Tibial artery (tissue), 4 donors: Measurements from ENCODE around the gene PKP4.

Experiments
- DNase-seq, 2 donors: peaks; one replicate each; pipeline ENCODE4 v3.0.0-alpha.2; 2019
- H3K27ac ChIP-seq, 2 donors: fragments of 200-600 bp; sonication (generic) in 1 of 2; 1 replicate in 1 of 2; 2 replicates in 1 of 2; pipeline ENCODE4 v1.5.1; 2018 to 2019; ENCODE audit warnings: mild to moderate bottlenecking in 1 of 2
- H3K27me3 ChIP-seq, 2 donors: fragments of 200-600 bp; sonication (generic) in 1 of 2; one replicate each; pipeline versions ENCODE4 v1.5.1 to v1.6.0; 2016 to 2019
- H3K36me3 ChIP-seq, 3 donors: fragments of 200-600 bp; sonication (generic) in 2 of 3; one replicate each; pipeline ENCODE4 v1.5.1; 2016 to 2019; ENCODE audit warnings: mild to moderate bottlenecking in 2 of 3
- H3K4me1 ChIP-seq, 4 donors: fragments of 200-600 bp; sonication (generic) in 2 of 4; 1 replicate in 3 of 4; 2 replicates in 1 of 4; pipeline ENCODE4 v1.5.1; 2016 to 2019
- H3K4me3 ChIP-seq, 2 donors: fragments of 200-600 bp; sonication (generic) in 1 of 2; 1 replicate in 1 of 2; 2 replicates in 1 of 2; pipeline ENCODE4 v1.5.1; 2018 to 2019; ENCODE audit warnings: mild to moderate bottlenecking in 2 of 2
- H3K9me3 ChIP-seq, 3 donors: fragments of 200-600 bp; sonication (generic) in 1 of 3; one replicate each; pipeline ENCODE4 v1.5.1; 2016 to 2019
- intact Hi-C: fragments of 100-400 bp; cut with DNase I; formaldehyde crosslinking; loops from one replicate; pipeline ENCODE4 v1.15.0; 2023; ENCODE audit warnings: low total_unique reads
- TF ChIP-seq, protein P1 (sequence below), 2 experiments: fragments of 200-600 bp in 1 of 2; fragments of 450-650 bp in 1 of 2; IDR thresholded peaks; one replicate each; pipeline ENCODE4 v1.5.1; 2017 to 2019; ENCODE audit warnings: antibody characterized with exemption in 2 of 2, mild to moderate bottlenecking in 1 of 2, moderate library complexity in 1 of 2

Gene PKP4

DNA sequence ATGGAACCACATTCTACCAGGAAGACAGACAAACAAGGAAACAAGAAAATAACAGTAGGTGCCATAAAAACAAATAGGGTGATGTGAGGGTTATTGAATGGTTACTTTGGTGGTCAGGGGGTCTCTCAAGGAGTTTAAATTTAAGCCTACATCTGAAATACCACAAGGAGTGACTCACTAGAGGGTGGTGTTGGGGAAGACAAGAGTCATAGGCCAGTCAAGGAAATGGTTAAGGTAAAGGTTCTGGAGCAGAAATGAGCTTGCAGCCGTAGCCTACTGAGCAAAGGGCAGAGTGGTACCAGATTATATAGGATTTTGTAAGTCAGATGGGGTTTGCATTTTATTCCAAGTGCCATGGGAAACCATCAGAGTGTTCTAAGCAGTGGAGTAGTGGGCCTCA, 202.7 kb downstream of the PKP4 start:
- H3K36me3 ChIP-seq = peaks cover 3 to 42% (median 32%) of the 10 kb centered on the region in 3 donors
- TF ChIP-seq, protein P1, sequence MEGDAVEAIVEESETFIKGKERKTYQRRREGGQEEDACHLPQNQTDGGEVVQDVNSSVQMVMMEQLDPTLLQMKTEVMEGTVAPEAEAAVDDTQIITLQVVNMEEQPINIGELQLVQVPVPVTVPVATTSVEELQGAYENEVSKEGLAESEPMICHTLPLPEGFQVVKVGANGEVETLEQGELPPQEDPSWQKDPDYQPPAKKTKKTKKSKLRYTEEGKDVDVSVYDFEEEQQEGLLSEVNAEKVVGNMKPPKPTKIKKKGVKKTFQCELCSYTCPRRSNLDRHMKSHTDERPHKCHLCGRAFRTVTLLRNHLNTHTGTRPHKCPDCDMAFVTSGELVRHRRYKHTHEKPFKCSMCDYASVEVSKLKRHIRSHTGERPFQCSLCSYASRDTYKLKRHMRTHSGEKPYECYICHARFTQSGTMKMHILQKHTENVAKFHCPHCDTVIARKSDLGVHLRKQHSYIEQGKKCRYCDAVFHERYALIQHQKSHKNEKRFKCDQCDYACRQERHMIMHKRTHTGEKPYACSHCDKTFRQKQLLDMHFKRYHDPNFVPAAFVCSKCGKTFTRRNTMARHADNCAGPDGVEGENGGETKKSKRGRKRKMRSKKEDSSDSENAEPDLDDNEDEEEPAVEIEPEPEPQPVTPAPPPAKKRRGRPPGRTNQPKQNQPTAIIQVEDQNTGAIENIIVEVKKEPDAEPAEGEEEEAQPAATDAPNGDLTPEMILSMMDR (IDR thresholded peaks at IDR 0.05) = no peak
- no peaks in the 10 kb centered on the region for H3K27me3 ChIP-seq
- H3K4me1 ChIP-seq = no peaks in the 10 kb centered on the region
- H3K27ac ChIP-seq = no peak overlapping the region
- intact Hi-C loops = no loop called here
- no peak for DNase-seq
- H3K9me3 ChIP-seq = no peaks in the 10 kb centered on the region
- H3K4me3 ChIP-seq = no peak overlapping the region

DNA sequence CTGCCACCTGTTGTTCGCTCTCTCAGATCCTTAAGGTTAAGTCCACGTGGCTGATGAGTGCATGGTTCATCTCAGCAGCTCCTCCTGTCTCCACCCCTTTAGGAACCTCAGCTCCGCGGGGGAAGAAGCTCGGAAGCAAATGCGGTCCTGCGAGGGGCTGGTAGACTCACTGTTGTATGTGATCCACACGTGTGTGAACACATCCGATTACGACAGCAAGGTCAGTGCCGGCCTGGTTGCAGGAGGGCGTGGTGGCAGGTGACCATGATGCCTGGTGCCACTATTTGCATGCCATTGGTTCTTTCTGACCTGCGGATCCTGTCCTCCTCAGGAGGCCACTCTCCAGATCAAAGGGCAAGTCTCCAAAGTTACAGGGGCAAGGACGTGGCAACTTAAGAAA, 204.5 kb downstream of the PKP4 start:
- DNase-seq = no peak
- Histone ChIP-seq H3K27ac (no peak overlapping the region), H3K4me1 (no peaks in the 10 kb centered on the region), H3K4me3 (no peak overlapping the region), H3K9me3 (no peaks in the 10 kb centered on the region), H3K36me3 (peaks cover 3 to 43% (median 33%) of the 10 kb centered on the region in 3 donors), H3K27me3 (no peaks in the 10 kb centered on the region)
- TF ChIP-seq, protein P1 (IDR thresholded peaks at IDR 0.05) = no peak
- intact Hi-C loops = no loop called here

DNA sequence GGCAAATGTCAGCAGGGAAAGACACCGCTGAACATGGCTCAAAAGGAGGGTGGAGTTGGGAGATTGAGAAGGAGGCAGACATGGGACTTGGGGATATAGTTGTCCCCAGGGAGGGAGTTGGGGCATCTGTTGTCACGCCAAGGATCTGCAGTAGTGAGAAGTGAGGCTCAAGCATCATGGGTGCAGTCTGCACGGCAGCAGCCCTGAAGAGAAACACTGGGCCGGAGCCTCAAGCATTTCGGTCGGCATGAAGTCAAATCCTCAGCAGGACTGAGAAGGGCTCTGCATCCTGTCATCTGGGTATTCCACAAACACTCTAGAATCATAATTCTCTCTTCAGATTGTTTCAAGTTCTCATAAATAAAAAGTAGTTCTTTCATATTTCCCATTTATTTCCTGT, 205.7 kb downstream of the PKP4 start:
- no peak for DNase-seq
- Histone ChIP-seq H3K27ac (no peak overlapping the region), H3K36me3 (peaks cover 3 to 48% (median 33%) of the 10 kb centered on the region in 3 donors), H3K27me3 (no peaks in the 10 kb centered on the region), H3K4me1 (no peaks in the 10 kb centered on the region), H3K9me3 (no peaks in the 10 kb centered on the region), H3K4me3 (no peak overlapping the region)
- intact Hi-C loops = no loop called here
- TF ChIP-seq, protein P1 (IDR thresholded peaks at IDR 0.05) = no peak

DNA sequence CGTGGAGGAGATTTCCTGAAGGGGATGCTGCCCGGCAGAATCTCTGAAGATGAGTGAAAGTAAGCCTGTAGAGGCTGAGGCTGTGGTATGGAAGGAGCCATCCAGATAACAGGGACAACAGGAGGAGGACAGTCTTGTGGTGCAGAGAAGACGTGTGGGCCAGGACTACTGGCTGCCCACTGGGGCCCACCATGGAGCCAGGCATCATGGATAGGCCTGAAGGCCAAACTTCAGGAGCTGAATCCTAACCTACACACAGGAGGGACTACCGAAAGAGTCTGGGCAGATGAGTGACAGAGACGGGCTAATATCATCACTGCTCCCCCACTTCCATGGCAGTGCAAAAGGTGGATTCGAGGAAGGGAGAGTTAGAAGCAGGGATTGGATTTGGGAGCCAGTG, 207.0 kb downstream of the PKP4 start:
- TF ChIP-seq, protein P1 (IDR thresholded peaks at IDR 0.05) = no peak
- Histone ChIP-seq H3K36me3 (peaks cover 3 to 48% (median 33%) of the 10 kb centered on the region in 3 donors), H3K27ac (no peak overlapping the region), H3K27me3 (no peaks in the 10 kb centered on the region), H3K4me3 (no peak overlapping the region), H3K4me1 (no peaks in the 10 kb centered on the region), H3K9me3 (no peaks in the 10 kb centered on the region)
- no peak for DNase-seq
- intact Hi-C loops = no loop called here

DNA sequence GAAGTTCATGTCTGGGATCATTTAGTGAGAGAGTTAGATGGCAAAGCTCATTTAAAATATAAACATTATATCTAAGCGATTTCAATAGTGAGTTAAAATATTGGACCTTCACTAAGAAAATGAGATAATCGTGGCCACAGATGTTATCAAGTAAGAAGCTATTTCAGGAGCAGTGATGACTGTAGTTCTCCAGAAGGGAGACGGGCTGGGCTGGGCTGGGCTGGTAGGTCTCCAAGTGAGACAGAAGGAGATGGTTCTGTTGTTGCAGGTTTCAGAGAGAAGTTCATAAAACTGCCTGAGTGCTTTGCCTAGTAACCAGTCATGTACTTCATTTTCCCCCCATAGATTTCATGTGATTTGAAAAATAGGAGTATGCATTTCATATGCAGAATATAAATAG, 208.2 kb downstream of the PKP4 start:
- no peak overlapping the region for H3K27ac ChIP-seq

More for the DNA sequence above, 208.2 kb downstream of the PKP4 start:
- no peaks in the 10 kb centered on the region for H3K4me1 ChIP-seq
- H3K4me3 ChIP-seq = no peak overlapping the region
- no peaks in the 10 kb centered on the region for H3K27me3 ChIP-seq
- peaks cover 3 to 50% (median 40%) of the 10 kb centered on the region in 3 donors for H3K36me3 ChIP-seq
- no peaks in the 10 kb centered on the region for H3K9me3 ChIP-seq
- no peak for DNase-seq
- intact Hi-C loops = no loop called here
- TF ChIP-seq, protein P1 (IDR thresholded peaks at IDR 0.05) = no peak
